SU-DHL-6 (cell line): ENCODE measurements around the gene PTER.
A peak's percentile ranks its signal among the peaks of the same experiment; 100 is the strongest.

Experiments used
- H2AFZ ChIP-seq: fragments of 200-600 bp; sonication (generic); 2 replicates; pipeline ENCODE4 v1.6.1; 2014; ENCODE audit warnings: low read depth, mild to moderate bottlenecking, moderate library complexity, mixed read lengths, antibody characterized with exemption, low read length; ENCODE audit not compliant: severe bottlenecking
- H3F3A ChIP-seq: fragments of 200-600 bp; shearing (Covaris generic); 2 replicates; pipeline ENCODE4 v1.6.0; 2016; ENCODE audit warnings: antibody characterized with exemption, mild to moderate bottlenecking; ENCODE audit not compliant: insufficient read depth
- H3K27ac ChIP-seq: fragments of 200-600 bp; sonication (generic); 2 replicates; pipeline ENCODE4 v1.5.1; 2016; ENCODE audit warnings: low read depth, mild to moderate bottlenecking, low read length, moderate library complexity, mixed read lengths
- H3K27me3 ChIP-seq: fragments of 200-600 bp; sonication (generic), shearing (Covaris generic); 2 replicates; pipeline ENCODE4 v1.6.0; 2014; ENCODE audit warnings: mild to moderate bottlenecking, low read length
- H3K36me3 ChIP-seq: fragments of 200-600 bp; sonication (generic); 2 replicates; pipeline ENCODE4 v1.6.1; 2014; ENCODE audit warnings: mild to moderate bottlenecking, low read length, mixed read lengths
- H3K4me2 ChIP-seq: fragments of 300-600, 200-600 bp; shearing (Covaris generic), sonication (generic); 2 replicates; pipeline ENCODE4 v1.6.0; 2014; ENCODE audit warnings: low read length, low read depth, mild to moderate bottlenecking; ENCODE audit not compliant: poor library complexity, severe bottlenecking
- H3K4me3 ChIP-seq: fragments of 200-600 bp; sonication (generic); 2 replicates; pipeline ENCODE4 v1.5.1; 2014; ENCODE audit warnings: antibody characterized with exemption, low read length, mild to moderate bottlenecking, mixed read lengths; ENCODE audit not compliant: insufficient read depth, poor library complexity, severe bottlenecking
- H3K79me2 ChIP-seq: fragments of 200-600 bp; sonication (generic); 2 replicates; pipeline ENCODE4 v1.6.1; 2014; ENCODE audit warnings: mild to moderate bottlenecking, low read length, moderate library complexity; ENCODE audit not compliant: insufficient read depth
- H3K9ac ChIP-seq: fragments of 200-600 bp; sonication (generic); 2 replicates; pipeline ENCODE4 v1.7.0; 2014; ENCODE audit warnings: mild to moderate bottlenecking, low read length
- H3K9me2 ChIP-seq: fragments of 200-600 bp; sonication (generic); replicated peaks from 2 replicates; pipeline ENCODE4 v1.6.1; 2014; ENCODE audit warnings: low read length; ENCODE audit not compliant: insufficient read depth
- H3K9me3 ChIP-seq: fragments of 200-600 bp; sonication (generic); 2 replicates; pipeline ENCODE4 v1.6.1; 2014; ENCODE audit warnings: low read length, mixed read lengths; ENCODE audit not compliant: insufficient read depth
- H4K20me1 ChIP-seq: fragments of 200-600 bp; sonication (generic); 2 replicates; pipeline ENCODE4 v1.6.1; 2014; ENCODE audit warnings: low read depth, mild to moderate bottlenecking, antibody characterized with exemption, low read length, moderate library complexity, mixed read lengths
- CTCF ChIP-seq: fragments of 200-600 bp; sonication (generic); IDR thresholded peaks from one replicate; pipeline ENCODE4 v1.5.1; 2017; ENCODE audit warnings: antibody characterized with exemption, mild to moderate bottlenecking, low read length, moderate library complexity; ENCODE audit not compliant: insufficient read depth, poor library complexity, severe bottlenecking
- EZH2phosphoT487 ChIP-seq: fragments of 200-600 bp; sonication (generic), shearing (Covaris generic); conservative IDR thresholded peaks from 2 replicates; pipeline ENCODE4 v1.6.1; 2018; ENCODE audit warnings: mild to moderate bottlenecking, antibody characterized with exemption, low read length, moderate library complexity, mixed read lengths

PTER gene

GRCh38 chr10:16436758-16437539 lies at the start of gene PTER:
Gene PTER (plus strand): TSS chr10:16437010. CDS start chr10:16484385, 47,375 bp downstream.
- Histone ChIP-seq H3K4me2 (peak within 1 kb of the TSS; percentile 95), H3K9me2 (no peaks in the 10 kb centered on the region), H2AFZ (peak within 1 kb of the TSS; percentile 97), H3K9ac (peak within 1 kb of the TSS; percentile 84), H3K36me3 (0 out of 2 replicates have a peak, but pooled peaks cover 3% of the 10 kb centered on the region), H3K27me3 (no peaks in the 10 kb centered on the region), H3F3A (no peaks in the 10 kb centered on the region; the same call in 1 of the 2 replicates), H3K27ac (peak within 1 kb of the TSS; percentile 62), H3K9me3 (no peaks in the 10 kb centered on the region), H3K4me3 (peak within 1 kb of the TSS; percentile 79), H3K79me2 (peaks cover 50% of the 10 kb centered on the region), H4K20me1 (peaks cover 4% of the 10 kb centered on the region; the same call in 1 of the 2 replicates)
- no peak for TF ChIP-seq EZH2phosphoT487

- no peak overlapping the region for H3K4me3 ChIP-seq
- no peaks in the 10 kb centered on the region for H3K9me2 ChIP-seq
- no peak overlapping the region for H3K9ac ChIP-seq
- no peaks in the 10 kb centered on the region for H3K36me3 ChIP-seq
- H3K79me2 ChIP-seq: no peaks in the 10 kb centered on the region
- H3F3A ChIP-seq: no peaks in the 10 kb centered on the region
- H2AFZ ChIP-seq: no peak overlapping the region
- H3K27me3 ChIP-seq: no peaks in the 10 kb centered on the region
- no peaks in the 10 kb centered on the region for H4K20me1 ChIP-seq
- TF ChIP-seq CTCF (no peak), EZH2phosphoT487 (no peak)
- H3K9me3 ChIP-seq: no peaks in the 10 kb centered on the region
- H3K4me2 ChIP-seq: no peak overlapping the region
- no peak overlapping the region for H3K27ac ChIP-seq
Observed at GRCh38 chr10:16392531-16393069, 44.2 kb upstream of the PTER start.

GRCh38 chr10:16393271-16393858 lies 43.4 kb upstream of the PTER start:
- Histone ChIP-seq H3K27ac (no peak overlapping the region), H4K20me1 (no peaks in the 10 kb centered on the region), H3K9ac (no peak overlapping the region), H3K9me3 (no peaks in the 10 kb centered on the region), H3K4me2 (no peak overlapping the region), H3F3A (no peaks in the 10 kb centered on the region), H3K36me3 (no peaks in the 10 kb centered on the region), H3K27me3 (no peaks in the 10 kb centered on the region), H3K9me2 (no peaks in the 10 kb centered on the region), H2AFZ (no peak overlapping the region), H3K79me2 (no peaks in the 10 kb centered on the region), H3K4me3 (no peak overlapping the region)
- TF ChIP-seq EZH2phosphoT487 (no peak), CTCF (no peak)
